Nephron (organoid): ENCODE measurements around the gene TIMP3.

Experiments
- H3K27ac Mint-ChIP-seq, 3 experiments: 2 replicates each; pipeline ENCODE4 v1.8.0; 2020; ENCODE audit warnings: mixed read lengths in 3 of 3, mild to moderate bottlenecking in 2 of 3, moderate library complexity in 1 of 3
- H3K27me3 Mint-ChIP-seq: 2 replicates; pipeline ENCODE4 v1.8.0; 2021; ENCODE audit warnings: low read depth, mild to moderate bottlenecking, moderate library complexity, mixed read lengths
- H3K36me3 Mint-ChIP-seq: 2 replicates; pipeline ENCODE4 v1.8.0; 2020; ENCODE audit warnings: low read depth, mixed read lengths
- H3K4me1 Mint-ChIP-seq: 2 replicates; pipeline ENCODE4 v1.8.0; 2020; ENCODE audit warnings: mixed read lengths
- H3K4me3 Mint-ChIP-seq, 3 experiments: 2 replicates each; pipeline ENCODE4 v1.8.0; 2020; ENCODE audit warnings: mild to moderate bottlenecking in 3 of 3, mixed read lengths in 3 of 3, moderate library complexity in 2 of 3
- H3K9me3 Mint-ChIP-seq: 2 replicates; pipeline ENCODE4 v1.8.0; 2020; ENCODE audit warnings: mixed read lengths
- TF ChIP-seq, protein P1 (sequence below), 3 experiments: fragments of 200-600 bp; sonication (generic); IDR thresholded peaks; one replicate each; pipeline ENCODE4 v1.5.0; 2021; ENCODE audit warnings: antibody characterized with exemption in 3 of 3; ENCODE audit not compliant: unreplicated experiment in 3 of 3

Gene TIMP3

DNA sequence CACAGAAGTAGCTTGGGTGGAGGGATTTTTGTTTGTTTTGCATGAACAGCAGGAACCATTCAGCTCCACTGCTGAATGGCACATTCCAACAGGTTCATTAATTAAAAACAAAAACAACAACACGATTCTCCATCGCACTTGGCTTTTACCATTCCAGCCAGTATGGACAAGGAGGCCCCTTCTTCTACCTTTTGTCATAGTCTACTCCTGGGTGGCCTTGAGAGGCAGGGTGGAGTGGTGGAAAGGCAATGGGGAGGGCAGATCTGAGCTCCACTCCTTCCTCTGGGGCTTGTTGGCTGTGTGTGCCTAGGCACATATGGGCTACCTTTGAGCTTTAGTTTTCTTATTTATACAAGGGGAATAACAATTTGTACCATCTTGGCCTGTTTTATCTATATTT is 4.8 kb downstream of the TIMP3 start:
- H3K9me3 Mint-ChIP-seq, result no peaks in the 10 kb centered on the region
- no peaks in the 10 kb centered on the region for H3K27me3 Mint-ChIP-seq
- H3K4me3 Mint-ChIP-seq, result peak overlapping the region in 2 of 3 experiments; percentile 63 to 74
- peaks cover 5% of the 10 kb centered on the region for H3K36me3 Mint-ChIP-seq
- peaks cover 84% of the 10 kb centered on the region for H3K4me1 Mint-ChIP-seq
- H3K27ac Mint-ChIP-seq, result peak overlapping the region in 1 of 3 experiments; percentile 69
- TF ChIP-seq, protein P1, sequence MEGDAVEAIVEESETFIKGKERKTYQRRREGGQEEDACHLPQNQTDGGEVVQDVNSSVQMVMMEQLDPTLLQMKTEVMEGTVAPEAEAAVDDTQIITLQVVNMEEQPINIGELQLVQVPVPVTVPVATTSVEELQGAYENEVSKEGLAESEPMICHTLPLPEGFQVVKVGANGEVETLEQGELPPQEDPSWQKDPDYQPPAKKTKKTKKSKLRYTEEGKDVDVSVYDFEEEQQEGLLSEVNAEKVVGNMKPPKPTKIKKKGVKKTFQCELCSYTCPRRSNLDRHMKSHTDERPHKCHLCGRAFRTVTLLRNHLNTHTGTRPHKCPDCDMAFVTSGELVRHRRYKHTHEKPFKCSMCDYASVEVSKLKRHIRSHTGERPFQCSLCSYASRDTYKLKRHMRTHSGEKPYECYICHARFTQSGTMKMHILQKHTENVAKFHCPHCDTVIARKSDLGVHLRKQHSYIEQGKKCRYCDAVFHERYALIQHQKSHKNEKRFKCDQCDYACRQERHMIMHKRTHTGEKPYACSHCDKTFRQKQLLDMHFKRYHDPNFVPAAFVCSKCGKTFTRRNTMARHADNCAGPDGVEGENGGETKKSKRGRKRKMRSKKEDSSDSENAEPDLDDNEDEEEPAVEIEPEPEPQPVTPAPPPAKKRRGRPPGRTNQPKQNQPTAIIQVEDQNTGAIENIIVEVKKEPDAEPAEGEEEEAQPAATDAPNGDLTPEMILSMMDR (IDR thresholded peaks at IDR 0.05; ENCODE audit: unreplicated experiment in 3 of 3), result no peak

DNA sequence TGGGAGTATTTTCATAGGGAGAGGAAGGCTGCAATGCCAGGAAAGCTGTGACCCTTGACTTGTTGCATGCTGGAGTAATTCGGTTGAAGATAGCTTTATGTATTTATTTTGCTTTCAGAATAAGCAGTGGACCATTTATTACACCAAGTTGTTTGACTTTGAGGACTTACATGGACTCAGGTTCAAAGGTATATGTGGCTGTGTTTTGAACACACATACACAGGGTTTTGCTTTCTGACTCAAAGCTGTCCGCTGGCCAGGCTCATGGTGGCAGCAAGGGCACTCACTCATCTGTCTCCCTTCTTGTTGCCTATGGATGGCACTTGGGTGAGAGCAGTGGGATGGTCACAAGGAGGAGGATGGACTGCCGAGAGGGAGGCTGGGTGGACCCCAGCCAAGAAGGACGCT is 6.5 kb downstream of the TIMP3 start:
- peak overlapping the region in 1 of 3 experiments; percentile 15 for H3K4me3 Mint-ChIP-seq
- TF ChIP-seq, protein P1 (IDR thresholded peaks at IDR 0.05; ENCODE audit: unreplicated experiment in 3 of 3), result no peak
- H3K36me3 Mint-ChIP-seq, result peaks cover 7% of the 10 kb centered on the region
- no peaks in the 10 kb centered on the region for H3K9me3 Mint-ChIP-seq
- peak overlapping the region in 2 of 3 experiments; percentile 50 to 67 for H3K27ac Mint-ChIP-seq
- peaks cover 84% of the 10 kb centered on the region for H3K4me1 Mint-ChIP-seq
- no peaks in the 10 kb centered on the region for H3K27me3 Mint-ChIP-seq

DNA sequence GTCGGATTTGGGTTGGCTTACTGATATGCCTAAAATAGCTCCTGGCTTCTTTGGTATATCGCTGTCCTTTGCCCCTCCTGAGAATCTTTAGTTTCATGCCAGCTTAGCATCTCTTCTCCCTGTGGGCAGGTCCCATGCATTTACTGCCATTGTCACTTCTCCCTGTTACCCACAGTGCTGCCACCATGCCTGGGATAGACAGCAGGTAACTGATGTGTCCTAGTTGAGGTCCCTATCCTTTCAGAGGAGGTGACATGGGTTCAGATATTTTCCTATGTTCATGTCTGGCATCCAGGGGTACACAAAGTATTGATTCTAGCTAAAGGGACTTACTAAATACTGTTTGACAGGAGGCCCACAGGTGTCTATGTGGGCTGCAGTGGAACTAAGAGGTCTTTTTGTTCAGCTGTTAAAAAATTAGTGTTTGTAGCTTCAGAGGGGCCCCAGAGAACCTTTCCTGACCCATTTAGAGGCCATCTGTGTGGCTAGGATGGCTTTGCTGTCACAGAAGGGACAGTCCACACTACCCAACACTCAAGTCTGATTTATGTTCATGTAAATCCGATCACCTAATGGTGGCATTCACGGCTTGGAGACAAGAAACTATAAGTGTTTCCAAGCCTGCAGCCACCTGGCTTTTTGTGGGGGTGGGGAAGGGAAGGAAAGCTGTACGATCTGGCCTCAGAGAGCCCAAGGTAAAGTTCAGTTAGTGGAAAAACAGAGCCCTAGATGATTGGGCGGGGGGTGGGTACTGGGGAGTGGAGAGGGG is 8.5 kb downstream of the TIMP3 start:
- Mint-ChIP-seq H3K27ac (peak overlapping the region in 1 of 3 experiments; percentile 32), H3K36me3 (peaks cover 7% of the 10 kb centered on the region), H3K4me3 (no peak overlapping the region)

DNA sequence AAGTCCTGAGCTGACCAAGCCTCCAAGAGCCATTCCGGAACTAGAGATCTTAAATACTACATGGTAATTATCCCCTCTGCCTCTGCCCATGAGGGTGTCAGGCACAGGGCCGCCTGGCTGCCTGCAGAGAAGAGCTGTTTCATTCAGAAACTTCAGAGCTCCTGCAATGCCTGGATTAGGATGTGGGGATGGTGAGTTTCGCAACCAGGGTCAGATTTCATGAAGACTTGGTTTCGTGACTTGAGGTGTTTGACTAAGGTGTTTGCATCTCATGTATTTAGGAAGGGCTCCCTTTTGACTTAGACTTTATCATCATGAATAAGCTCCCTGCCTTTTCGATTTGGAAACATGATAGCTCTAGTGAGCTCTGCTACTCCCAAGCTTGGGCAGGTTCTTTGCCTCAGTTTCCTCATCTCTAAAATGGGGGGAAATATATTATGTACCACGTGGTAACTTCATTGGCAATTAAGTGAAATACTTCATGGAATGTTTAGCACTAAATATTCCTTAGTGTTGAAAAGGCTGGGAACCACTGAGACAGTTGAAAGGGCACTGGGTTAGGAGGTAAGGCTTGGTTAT is 9.1 kb downstream of the TIMP3 start:
- H3K27me3 Mint-ChIP-seq, result no peaks in the 10 kb centered on the region
- no peak overlapping the region for H3K4me3 Mint-ChIP-seq
- H3K27ac Mint-ChIP-seq, result peak overlapping the region in 1 of 3 experiments; percentile 32
- TF ChIP-seq, protein P1 (IDR thresholded peaks at IDR 0.05; ENCODE audit: unreplicated experiment in 3 of 3), result no peak
- H3K36me3 Mint-ChIP-seq, result peaks cover 7% of the 10 kb centered on the region
- no peaks in the 10 kb centered on the region for H3K9me3 Mint-ChIP-seq
- peaks cover 75% of the 10 kb centered on the region for H3K4me1 Mint-ChIP-seq

More for the DNA sequence above, 8.5 kb downstream of the TIMP3 start:
- Mint-ChIP-seq H3K9me3 (no peaks in the 10 kb centered on the region), H3K4me1 (peaks cover 77% of the 10 kb centered on the region), H3K27me3 (no peaks in the 10 kb centered on the region)
- TF ChIP-seq, protein P1 (IDR thresholded peaks at IDR 0.05; ENCODE audit: unreplicated experiment in 3 of 3), result no peak

DNA sequence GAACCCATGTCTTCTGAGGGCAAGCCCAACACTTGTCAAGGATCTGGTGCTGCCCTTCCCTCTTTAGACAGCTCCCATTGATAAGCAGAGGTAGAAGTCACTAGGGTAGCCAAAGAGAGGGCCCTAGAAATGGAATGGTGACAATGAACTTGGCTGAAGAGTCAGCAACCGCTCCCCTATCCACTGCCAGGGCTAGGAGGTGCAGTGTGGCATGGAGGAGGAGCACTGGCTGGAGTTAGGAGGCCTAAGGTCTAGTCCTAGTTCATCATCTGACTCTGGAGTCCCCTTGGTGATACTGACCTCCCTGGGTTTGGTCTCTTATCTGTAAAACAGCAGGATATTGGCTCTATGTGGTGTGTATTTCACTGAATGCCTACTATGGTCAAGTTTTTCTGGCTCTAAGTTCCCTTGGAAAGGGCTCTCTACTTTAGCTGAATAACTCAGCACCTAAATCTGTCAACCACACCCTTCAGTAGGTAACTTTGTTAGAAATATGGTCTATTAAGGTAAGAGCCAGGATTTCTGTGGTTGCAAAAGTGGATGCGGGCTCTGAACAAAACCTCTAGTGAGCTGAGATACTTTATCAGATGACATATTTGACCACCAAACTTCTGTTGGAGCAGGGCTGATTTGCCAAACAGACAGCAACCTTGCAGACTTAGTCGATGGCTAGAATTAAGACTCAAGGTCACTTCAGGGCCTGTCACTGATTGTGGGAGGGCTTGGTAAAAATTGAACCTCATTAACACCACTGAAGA is 10.5 kb downstream of the TIMP3 start:
- TF ChIP-seq, protein P1 (IDR thresholded peaks at IDR 0.05; ENCODE audit: unreplicated experiment in 3 of 3), result no peak
- no peak overlapping the region for H3K27ac Mint-ChIP-seq
- peaks cover 7% of the 10 kb centered on the region for H3K36me3 Mint-ChIP-seq
- H3K4me3 Mint-ChIP-seq, result no peak overlapping the region
- H3K27me3 Mint-ChIP-seq, result no peaks in the 10 kb centered on the region
- H3K9me3 Mint-ChIP-seq, result no peaks in the 10 kb centered on the region
- H3K4me1 Mint-ChIP-seq, result peaks cover 74% of the 10 kb centered on the region
